ENCODE data around the gene LRP11.

DNA sequence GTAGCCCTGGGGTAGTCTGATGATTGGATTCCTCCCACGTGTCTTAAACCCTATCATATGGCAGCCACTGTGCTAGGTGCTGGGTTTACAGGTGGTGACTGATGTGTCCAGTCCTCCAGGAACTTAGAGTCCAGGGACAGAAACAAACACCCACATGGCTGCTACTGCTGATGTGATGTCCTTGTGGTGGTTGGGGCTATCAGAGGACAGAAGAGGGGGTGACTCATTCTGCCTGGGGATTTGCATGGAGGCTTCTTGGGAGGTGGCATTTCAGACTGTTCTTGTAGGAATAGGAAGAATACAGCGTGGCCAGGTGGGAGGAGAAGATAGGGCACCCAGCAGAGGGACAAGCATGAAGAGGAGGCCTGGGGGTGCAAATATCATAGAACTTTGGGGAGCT lies 48.9 kb upstream of the LRP11 start:
- TF ChIP-seq TAF1 (IDR thresholded peaks at IDR 0.05; ENCODE audit: low read depth) (no peak), EP300 (IDR thresholded peaks at IDR 0.05; ENCODE audit: borderline replicate concordance) (no peak), NFIC (IDR thresholded peaks at IDR 0.05) (no peak), RAD21 (IDR thresholded peaks at IDR 0.05; ENCODE audit: low read depth) (no peak)
- TF ChIP-seq, protein P1, sequence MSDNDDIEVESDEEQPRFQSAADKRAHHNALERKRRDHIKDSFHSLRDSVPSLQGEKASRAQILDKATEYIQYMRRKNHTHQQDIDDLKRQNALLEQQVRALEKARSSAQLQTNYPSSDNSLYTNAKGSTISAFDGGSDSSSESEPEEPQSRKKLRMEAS (IDR thresholded peaks at IDR 0.05): no peak

Data from Ishikawa (cell line).